ENCODE data around the gene CHST7. TPM values are rescaled to one million over a fixed set of nuclear protein-coding genes. Genes with fewer than 3 reads are reported as not detected.
A peak's percentile ranks its signal among the peaks of the same experiment; 100 is the strongest.

CHST7 gene
- total and polyA plus RNA-seq, 8 donors: 3.8 to 7.3 (median 5.1) TPM

GRCh38 chrX:46637938-46638337 is 64.4 kb downstream of the CHST7 start:
- intact Hi-C loops (cut with DNase I): no loop called here
- ATAC-seq: no peak
- H3K9me3 ChIP-seq: no peaks in the 10 kb centered on the region
- TF ChIP-seq CTCF (IDR thresholded peaks at IDR 0.05): no peak
- peaks cover 0 to 3% of the 10 kb centered on the region in 2 donors for H3K27me3 ChIP-seq
- H3K27ac ChIP-seq: no peak overlapping the region
- DNase-seq: no peak
- H3K36me3 ChIP-seq: no peaks in the 10 kb centered on the region
- H3K4me1 ChIP-seq: no peaks in the 10 kb centered on the region
- H3K4me3 ChIP-seq: no peak overlapping the region

GRCh38 chrX:46642145-46642544 is 68.6 kb downstream of the CHST7 start:
- no peaks in the 10 kb centered on the region for H3K9me3 ChIP-seq
- DNase-seq: peak in 1 of 4 donors; percentile 36
- no peak overlapping the region for H3K4me3 ChIP-seq
- H3K4me1 ChIP-seq: no peaks in the 10 kb centered on the region
- intact Hi-C loops (cut with DNase I): no loop called here
- H3K36me3 ChIP-seq: no peaks in the 10 kb centered on the region
- TF ChIP-seq CTCF (IDR thresholded peaks at IDR 0.05): peak; percentile 29 to 31
- H3K27me3 ChIP-seq: peaks cover 0 to 3% of the 10 kb centered on the region in 2 donors
- H3K27ac ChIP-seq: no peak overlapping the region
- ATAC-seq: peak; percentile 68

GRCh38 chrX:46643636-46644035 is 70.1 kb downstream of the CHST7 start:
- Histone ChIP-seq H3K27ac (no peak overlapping the region), H3K4me3 (no peak overlapping the region), H3K9me3 (no peaks in the 10 kb centered on the region), H3K4me1 (no peaks in the 10 kb centered on the region), H3K27me3 (peaks cover 0 to 3% of the 10 kb centered on the region in 2 donors), H3K36me3 (no peaks in the 10 kb centered on the region)
- intact Hi-C loops (cut with DNase I): no loop called here
- DNase-seq: no peak
- TF ChIP-seq CTCF (IDR thresholded peaks at IDR 0.05): no peak
- ATAC-seq: no peak

- intact Hi-C loops (cut with DNase I): no loop called here
- no peak overlapping the region for H3K4me3 ChIP-seq
- no peaks in the 10 kb centered on the region for H3K9me3 ChIP-seq
- no peaks in the 10 kb centered on the region for H3K27me3 ChIP-seq
- no peak overlapping the region for H3K27ac ChIP-seq
- H3K36me3 ChIP-seq: no peaks in the 10 kb centered on the region
- TF ChIP-seq CTCF (IDR thresholded peaks at IDR 0.05): no peak
- ATAC-seq (peak; percentile 80), DNase-seq (peak in 2 of 4 donors; percentile 46 to 50)
- H3K4me1 ChIP-seq: peaks cover 4 to 16% of the 10 kb centered on the region in 2 donors
Measured at GRCh38 chrX:46645614-46646013, 72.0 kb downstream of the CHST7 start.

- no peak overlapping the region for H3K27ac ChIP-seq
Measured at GRCh38 chrX:46647251-46647650, 73.7 kb downstream of the CHST7 start.

More at GRCh38 chrX:46647251-46647650, 73.7 kb downstream of the CHST7 start:
- Histone ChIP-seq H3K4me3 (no peak overlapping the region), H3K36me3 (no peaks in the 10 kb centered on the region), H3K4me1 (peaks cover 4 to 16% of the 10 kb centered on the region in 2 donors), H3K27me3 (no peaks in the 10 kb centered on the region), H3K9me3 (no peaks in the 10 kb centered on the region)
- no peak for DNase-seq
- TF ChIP-seq CTCF (IDR thresholded peaks at IDR 0.05): no peak
- no peak for ATAC-seq
- intact Hi-C loops (cut with DNase I): no loop called here

Other genes starting within 250 kb of the CHST7 start
- 1 to 10 TPM; 4.1 to 5.0 TPM for gene ZNF674, start 28.3 kb upstream of the CHST7 start, total RNA-seq
- gene ZNF674, start 28.3 kb upstream of the CHST7 start, polyA plus RNA-seq (ENCODE audit: insufficient read length in 6 of 6): 10 to 100 TPM in 1 of 6 donors, 1 to 10 TPM in 5; 6.4 to 10.8 (median 7.7) TPM
- gene SLC9A7, start 185.4 kb downstream of the CHST7 start, total RNA-seq: 10 to 100 TPM in 1 of 2 donors, 1 to 10 TPM in 1; 7.6 to 10.5 TPM
- 1 to 10 TPM; 2.3 to 3.2 (median 3.1) TPM for gene SLC9A7, start 185.4 kb downstream of the CHST7 start, polyA plus RNA-seq (ENCODE audit: insufficient read length in 6 of 6)